Kidney epithelial cell (primary cell): ENCODE data around the gene CPSF4L. TPM values are rescaled to one million over a fixed set of nuclear protein-coding genes. Genes with fewer than 3 reads are reported as not detected.
"Not testable (repeated sequence)": the region's sequence is repeated elsewhere in the genome, so short reads cannot be mapped to it uniquely, and the experiment has no call there.

Source experiments
- DNase-seq: peaks from one replicate; pipeline ENCODE4 v3.0.0-alpha.2; 2010; ENCODE audit warnings: low read depth
- H3K27me3 ChIP-seq: 2 replicates; pipeline ENCODE4 v1.6.0; 2011; ENCODE audit warnings: low read length; ENCODE audit not compliant: control insufficient read depth, insufficient read depth
- H3K36me3 ChIP-seq: 2 replicates; pipeline ENCODE4 v1.5.1; 2011; ENCODE audit warnings: low read length; ENCODE audit not compliant: control insufficient read depth, insufficient read depth
- H3K4me3 ChIP-seq: 2 replicates; pipeline ENCODE4 v1.5.1; 2011; ENCODE audit warnings: low read depth, mild to moderate bottlenecking, control low read depth, low read length
- CTCF ChIP-seq: IDR thresholded peaks from 2 replicates; pipeline ENCODE4 v1.5.1; 2011; ENCODE audit warnings: mild to moderate bottlenecking, moderate library complexity, low read length, control low read depth, inconsistent platforms; ENCODE audit not compliant: insufficient read depth, poor library complexity, severe bottlenecking
- total RNA-seq: library from RNA; depleted of rRNA; stranded (reverse); fragments of >200 nt; gene quantifications from 2 replicates; pipeline ENCODE4 v1.2.3, GENCODE V29; 2015

The CPSF4L gene
- total RNA-seq, result not detected in 2 replicates

GRCh38 chr17:73261617-73261951 lies at the start of gene CPSF4L:
Gene CPSF4L, minus strand, starts transcription at chr17:73261880. Its CDS starts 62 bp downstream, at chr17:73261818.
- TF ChIP-seq CTCF, result no peak
- H3K27me3 ChIP-seq, result no peaks in the 10 kb centered on the region
- H3K4me3 ChIP-seq, result no peak within 1 kb of the TSS
- no peak for DNase-seq
- H3K36me3 ChIP-seq, result no peaks in the 10 kb centered on the region

DNA sequence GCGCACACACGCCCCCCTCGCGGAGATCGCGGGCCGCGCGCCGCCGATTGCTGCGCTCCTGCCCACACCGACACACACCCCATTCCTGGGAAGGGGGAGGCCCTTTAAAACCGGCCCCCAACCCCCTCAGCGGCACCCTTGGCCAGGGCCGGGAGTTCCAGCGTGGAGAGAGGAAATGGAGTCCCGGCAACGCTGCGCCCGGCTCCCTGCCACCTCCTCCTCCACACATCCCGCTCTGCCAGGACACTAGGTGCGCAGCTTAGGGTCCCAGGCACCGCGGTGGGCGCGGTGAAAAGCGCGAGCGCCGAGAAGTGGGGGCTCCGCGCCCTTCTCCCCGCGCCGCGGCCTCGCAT lies 49.7 kb upstream of the CPSF4L start:
- Histone ChIP-seq H3K27me3 (no peaks in the 10 kb centered on the region), H3K4me3 (peak overlapping the region; percentile 89), H3K36me3 (no peaks in the 10 kb centered on the region)
- no peak for DNase-seq
- no peak for TF ChIP-seq CTCF

DNA sequence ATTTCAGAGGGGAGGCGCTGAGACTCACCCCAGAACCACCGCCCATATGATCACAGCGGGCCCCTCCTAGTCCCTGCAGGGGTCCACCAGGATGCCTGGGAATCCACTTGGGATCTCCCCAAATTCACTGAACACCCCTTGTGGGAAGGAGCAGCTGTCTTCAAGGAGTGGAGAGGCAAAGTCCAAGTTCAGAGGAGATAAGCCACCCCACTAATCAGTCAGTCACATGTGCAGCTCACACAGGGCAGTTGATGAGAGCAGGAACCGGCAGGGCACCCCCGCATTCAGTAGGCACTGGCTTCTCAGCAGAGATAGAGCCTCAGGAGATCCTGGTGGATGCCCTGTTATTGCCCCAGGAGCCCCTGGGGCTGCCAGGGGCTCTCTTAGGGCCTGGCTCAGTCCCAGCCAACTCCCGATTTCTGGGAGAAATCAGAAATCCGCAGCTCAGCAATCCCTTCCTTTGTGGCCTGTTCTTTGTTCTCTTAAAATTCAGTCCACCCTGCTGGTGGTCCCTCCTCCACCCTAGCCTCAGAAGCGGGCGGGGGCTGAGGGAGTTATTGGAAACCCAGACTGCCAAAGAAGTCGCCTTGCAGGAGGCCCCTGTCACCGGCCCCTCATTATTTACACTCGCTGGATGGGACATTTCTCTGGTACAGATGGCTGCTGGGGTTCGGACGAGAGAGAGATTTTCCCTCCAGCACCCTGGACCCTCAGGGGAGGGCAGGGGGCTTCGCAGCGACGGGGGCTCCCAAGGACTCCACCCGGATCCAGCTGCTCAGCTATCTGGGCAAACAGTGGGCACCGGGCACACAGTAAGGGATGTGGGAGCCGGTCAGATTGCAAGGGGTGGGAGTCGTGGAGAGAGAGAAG lies 48.3 kb upstream of the CPSF4L start:
- DNase-seq, result no peak
- H3K4me3 ChIP-seq, result peak overlapping the region; percentile 89
- TF ChIP-seq CTCF, result no peak
- H3K36me3 ChIP-seq, result no peaks in the 10 kb centered on the region
- no peaks in the 10 kb centered on the region for H3K27me3 ChIP-seq

DNA sequence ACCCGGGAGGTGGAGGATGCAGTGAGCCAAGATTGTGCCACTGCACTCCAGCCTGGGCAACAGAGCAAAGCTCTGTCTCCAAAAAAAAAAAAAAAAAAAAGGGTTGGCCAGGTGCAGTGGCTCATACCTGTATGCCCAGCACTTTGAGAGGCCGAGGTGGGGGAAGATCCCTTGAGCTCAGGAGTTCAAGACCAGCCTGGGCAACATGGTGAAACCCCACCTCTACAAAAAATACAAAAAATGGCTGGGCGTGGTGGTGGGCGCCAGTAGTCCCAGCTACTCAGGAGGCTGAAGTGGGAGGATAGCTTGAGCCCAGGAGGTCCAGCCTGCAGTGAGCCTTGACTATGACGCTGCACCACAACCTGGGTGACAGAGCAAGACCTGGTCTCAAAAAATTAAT lies 47.3 kb upstream of the CPSF4L start:
- H3K4me3 ChIP-seq, H3K27me3 ChIP-seq, H3K36me3 ChIP-seq, DNase-seq: not testable (repeated sequence)

DNA sequence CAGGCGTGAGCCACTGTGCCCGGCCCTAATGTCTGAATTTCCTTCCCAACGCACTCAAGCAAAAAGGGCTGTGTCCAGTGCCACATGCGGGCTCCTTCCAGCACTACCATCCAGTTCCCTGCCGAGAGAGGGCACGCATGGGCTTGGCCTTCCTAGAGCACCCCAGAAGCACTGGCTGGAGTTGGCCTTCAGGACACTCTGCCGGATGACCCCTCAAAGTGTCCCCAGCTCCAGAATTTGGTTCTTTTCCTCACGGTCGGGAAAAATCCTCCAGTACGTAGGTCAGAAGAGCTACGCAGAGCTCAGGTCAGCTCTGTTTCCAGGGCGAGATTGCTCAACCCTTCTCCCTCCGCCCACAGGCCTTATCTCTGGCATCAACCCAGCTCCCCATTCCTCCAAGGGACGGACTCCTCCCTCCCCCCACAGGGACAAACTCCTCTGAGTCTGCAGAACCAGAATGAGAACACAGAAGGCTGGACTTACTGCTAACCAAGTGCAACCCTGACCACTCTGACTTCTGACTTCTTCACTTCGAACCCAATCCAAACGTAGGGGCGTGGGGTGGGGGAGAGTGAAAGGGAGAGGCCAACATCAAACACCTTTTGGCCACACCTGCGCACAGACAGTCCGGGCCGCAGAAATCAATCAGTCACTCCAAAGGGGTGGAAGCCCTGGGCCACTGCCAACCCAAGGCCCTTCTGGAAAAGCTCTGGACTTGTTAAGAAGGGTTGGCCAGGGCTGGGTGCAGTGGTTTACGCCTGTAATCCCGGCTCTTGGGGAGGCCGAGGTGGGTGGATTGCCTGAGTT lies 46.5 kb upstream of the CPSF4L start:
- DNase-seq, result peak; percentile 51
- Histone ChIP-seq H3K36me3 (no peaks in the 10 kb centered on the region), H3K4me3 (peak overlapping the region; percentile 5), H3K27me3 (no peaks in the 10 kb centered on the region)
- TF ChIP-seq CTCF, result no peak

DNA sequence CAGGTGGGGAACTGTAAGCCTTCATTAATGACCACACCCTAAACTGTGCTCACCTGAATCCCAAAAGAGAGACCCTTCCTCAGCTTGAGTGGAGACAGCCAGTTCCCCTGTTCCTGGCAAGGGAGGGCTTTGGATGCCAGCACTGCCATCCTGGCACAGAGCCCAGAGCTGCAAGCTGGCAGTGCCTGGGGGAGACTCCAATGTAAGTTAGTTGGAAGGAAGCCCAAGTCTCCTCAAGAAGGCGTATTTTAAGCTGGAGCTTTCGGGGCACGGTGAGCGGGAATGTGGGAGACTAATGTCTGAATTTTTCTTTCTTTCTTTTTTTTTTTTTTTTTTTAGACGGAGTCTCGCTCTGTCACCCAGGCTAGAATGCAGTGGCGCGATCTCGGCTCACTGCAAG lies 45.5 kb upstream of the CPSF4L start:
- DNase-seq, result no peak
- no peak overlapping the region for H3K4me3 ChIP-seq
- TF ChIP-seq CTCF, result no peak
- H3K27me3 ChIP-seq, result no peaks in the 10 kb centered on the region
- no peaks in the 10 kb centered on the region for H3K36me3 ChIP-seq
